H7 (cell line): ENCODE results near the gene CIITA. TPM values are rescaled to one million over a fixed set of nuclear protein-coding genes. Genes with fewer than 3 reads are reported as not detected.

Source experiments
- DNase-seq: peaks from one replicate; pipeline ENCODE4 v3.0.0; 2012
- H3K27me3 ChIP-seq: 2 replicates; pipeline ENCODE4 v1.6.0; 2011; ENCODE audit warnings: mild to moderate bottlenecking, low read length; ENCODE audit not compliant: control insufficient read depth, insufficient read depth
- H3K36me3 ChIP-seq: replicated peaks from 2 replicates; pipeline ENCODE4 v1.5.1; 2011; ENCODE audit warnings: low read length; ENCODE audit not compliant: control insufficient read depth, insufficient read depth
- H3K4me3 ChIP-seq: 2 replicates; pipeline ENCODE4 v1.5.1; 2011; ENCODE audit warnings: low read depth, mild to moderate bottlenecking, control low read depth, low read length, moderate library complexity; ENCODE audit not compliant: insufficient read depth
- total RNA-seq: library from RNA; depleted of rRNA; stranded (reverse); fragments of >200 nt; shearing (Covaris generic); gene quantifications from 2 replicates; pipeline ENCODE4 v1.2.3, GENCODE V29; 2014; rRNA removed

The CIITA gene
- total RNA-seq, 1 experiment from 2014 or later, result not detected

DNA sequence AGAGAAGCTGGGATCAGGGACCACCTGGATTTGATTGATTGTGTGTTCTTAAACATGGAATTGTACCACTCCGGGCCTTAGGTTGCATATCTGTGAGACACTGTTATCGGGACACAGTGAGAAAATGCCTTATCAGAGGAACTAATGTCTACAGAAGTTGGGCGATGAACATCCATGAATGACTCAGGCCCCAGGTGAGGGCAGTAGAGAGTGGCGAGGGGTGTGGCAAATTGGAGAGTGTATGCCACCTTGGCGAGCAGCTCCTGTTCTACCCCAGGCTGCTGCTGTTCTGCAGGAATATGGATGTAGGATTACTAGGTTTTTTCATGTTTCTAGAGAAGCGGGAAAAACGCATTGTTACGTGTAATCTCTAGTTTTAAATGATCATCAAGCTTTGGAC, 106.2 kb downstream of the CIITA start:
- no peak for DNase-seq
- H3K27me3 ChIP-seq, result no peaks in the 10 kb centered on the region
- H3K36me3 ChIP-seq, result no peaks in the 10 kb centered on the region; the same call in 1 of the 2 replicates
- no peak overlapping the region for H3K4me3 ChIP-seq

- Histone ChIP-seq H3K36me3 (no peaks in the 10 kb centered on the region; the same call in 1 of the 2 replicates), H3K4me3 (no peak overlapping the region), H3K27me3 (no peaks in the 10 kb centered on the region)
- DNase-seq, result no peak
These were observed 107.5 kb downstream of the CIITA start for GRCh38 chr16:10984509-10984908.

Other genes with a start within 250 kb of the CIITA start
- gene TEKT5, start 182.3 kb upstream of the CIITA start, total RNA-seq, result 0.31 TPM in 1 of 2 replicates, not detected in the other
- gene NUBP1, start 133.4 kb upstream of the CIITA start, total RNA-seq, result 21.3 and 30.3 TPM in 2 replicates
- gene TVP23A, start 58.4 kb upstream of the CIITA start, total RNA-seq, result 0.26 and 0.55 TPM in 2 replicates
- 55.9 and 63.1 TPM in 2 replicates for gene DEXI, start 65.3 kb downstream of the CIITA start, total RNA-seq
- 12.0 and 15.1 TPM in 2 replicates for gene CLEC16A, start 67.4 kb downstream of the CIITA start, total RNA-seq